GM10248 (cell line): ENCODE data around the gene PCDHB1.
A peak's percentile ranks its signal among the peaks of the same experiment; 100 is the strongest.
"Not testable (repeated sequence)": the region's sequence is repeated elsewhere in the genome, so short reads cannot be mapped to it uniquely, and the experiment has no call there.

ENCODE experiments used
- CTCF ChIA-PET: fragments of 300-600 bp; sonication (Branson Sonifier 250); formaldehyde crosslinking; extraction: SDS; loops from one replicate; lab custom pipeline; 2021; ENCODE audit warnings: antibody characterized with exemption; lab: Yijun Ruan, JAX
- POLR2A ChIA-PET: fragments of 350-650 bp; sonication (Branson Sonifier 250); formaldehyde crosslinking; extraction: SDS; loops from one replicate; lab custom pipeline; 2020; ENCODE audit warnings: antibody characterized with exemption; lab: Yijun Ruan, JAX
- DNase-seq: peaks from one replicate; pipeline ENCODE4 v3.0.0; 2012; ENCODE audit errors: extremely low spot score
- CTCF ChIP-seq: IDR thresholded peaks from 2 replicates; pipeline ENCODE4 v1.5.1; 2012; ENCODE audit warnings: mild to moderate bottlenecking, low read depth; ENCODE audit errors: extremely low read depth, missing control alignments, control extremely low read depth

The PCDHB1 gene

GRCh38 chr5:141051521-141051866, 320 bp downstream of the PCDHB1 start:
- ChIA-PET CTCF (interaction anchor here (1.5 kb wide), 1 partner anchor 16 kb away, joined by 4 read pairs; no protein-coding TSS in a partner anchor), POLR2A (no interaction called here)
- no peak for DNase-seq
- TF ChIP-seq CTCF, result no peak

GRCh38 chr5:141077826-141078225, 26.7 kb downstream of the PCDHB1 start:
- ChIA-PET CTCF (interaction anchor here (0.9 kb wide), 1 partner anchor 9 kb away, joined by 3 read pairs; no protein-coding TSS in a partner anchor), POLR2A (no interaction called here)
- TF ChIP-seq CTCF, result no peak
- DNase-seq, result no peak

GRCh38 chr5:141082228-141082627, 31.1 kb downstream of the PCDHB1 start:
- ChIA-PET CTCF (interaction anchor here (1.2 kb wide), 1 partner anchor 13 kb away, joined by 3 read pairs; no protein-coding TSS in a partner anchor), POLR2A (no interaction called here)
- no peak for TF ChIP-seq CTCF
- DNase-seq, result no peak

GRCh38 chr5:141084487-141084989, 33.4 kb downstream of the PCDHB1 start:
- no peak for DNase-seq
- ChIA-PET POLR2A (no interaction called here), CTCF (no interaction called here)
- peak; percentile 19 for TF ChIP-seq CTCF

- ChIA-PET POLR2A (no interaction called here), CTCF (no interaction called here)
- no peak for TF ChIP-seq CTCF
- no peak for DNase-seq
Measured at GRCh38 chr5:141094481-141095262, 43.5 kb downstream of the PCDHB1 start, which contains the start of gene PCDHB2. TSS of gene PCDHB2 (plus strand) at chr5:141094615. CDS start at chr5:141094791, 176 bp downstream.

GRCh38 chr5:141095263-141095641, 44.1 kb downstream of the PCDHB1 start:
- TF ChIP-seq CTCF, result no peak
- no peak for DNase-seq
- ChIA-PET CTCF (no interaction called here), POLR2A (no interaction called here)

GRCh38 chr5:141096181-141096580, 45.0 kb downstream of the PCDHB1 start:
- DNase-seq, POLR2A ChIA-PET, CTCF ChIA-PET: not testable (repeated sequence)

- POLR2A ChIA-PET, DNase-seq, CTCF ChIA-PET: not testable (repeated sequence)
Measured at GRCh38 chr5:141096586-141096985, 45.4 kb downstream of the PCDHB1 start.
